Measurements from ENCODE around the gene SEC23B.

- TF ChIP-seq CTCF (IDR thresholded peaks at IDR 0.05) (no peak), POLR2A (IDR thresholded peaks at IDR 0.05) (no peak)
These were observed 26.4 kb downstream of the SEC23B start for GRCh38 chr20:18533978-18534644.

All from right lobe of liver (tissue), 4 donors.